HL-60 (cell line): Measurements from ENCODE around the gene KIAA0586.
"Not testable (repeated sequence)": the region's sequence is repeated elsewhere in the genome, so short reads cannot be mapped to it uniquely, and the experiment has no call there.

Experiments
- CTCF ChIP-seq: IDR thresholded peaks from one replicate; pipeline ENCODE4 v1.5.1; 2011; ENCODE audit warnings: low read length, control low read depth, inconsistent platforms; ENCODE audit not compliant: insufficient read depth
- GABPA ChIP-seq: IDR thresholded peaks from 2 replicates; pipeline ENCODE4 v1.6.1; 2012; ENCODE audit warnings: low read depth
- POLR2AphosphoS5 ChIP-seq: IDR thresholded peaks from 2 replicates; pipeline ENCODE4 v1.6.1; 2012; ENCODE audit warnings: low read depth
- REST ChIP-seq: IDR thresholded peaks from 2 replicates; pipeline ENCODE4 v1.6.1; 2012; ENCODE audit warnings: low read depth; ENCODE audit not compliant: insufficient replicate concordance
- SPI1 ChIP-seq: IDR thresholded peaks from 2 replicates; pipeline ENCODE4 v1.6.1; 2012; ENCODE audit warnings: low read depth, mild to moderate bottlenecking, borderline replicate concordance

- not testable (repeated sequence) for TF ChIP-seq CTCF, REST, POLR2AphosphoS5, GABPA, SPI1
These were observed 160.8 kb downstream of the KIAA0586 start for GRCh38 chr14:58588321-58588720.
